ENCODE measurements around the gene KRTAP10-5.

KRTAP10-5 gene

DNA sequence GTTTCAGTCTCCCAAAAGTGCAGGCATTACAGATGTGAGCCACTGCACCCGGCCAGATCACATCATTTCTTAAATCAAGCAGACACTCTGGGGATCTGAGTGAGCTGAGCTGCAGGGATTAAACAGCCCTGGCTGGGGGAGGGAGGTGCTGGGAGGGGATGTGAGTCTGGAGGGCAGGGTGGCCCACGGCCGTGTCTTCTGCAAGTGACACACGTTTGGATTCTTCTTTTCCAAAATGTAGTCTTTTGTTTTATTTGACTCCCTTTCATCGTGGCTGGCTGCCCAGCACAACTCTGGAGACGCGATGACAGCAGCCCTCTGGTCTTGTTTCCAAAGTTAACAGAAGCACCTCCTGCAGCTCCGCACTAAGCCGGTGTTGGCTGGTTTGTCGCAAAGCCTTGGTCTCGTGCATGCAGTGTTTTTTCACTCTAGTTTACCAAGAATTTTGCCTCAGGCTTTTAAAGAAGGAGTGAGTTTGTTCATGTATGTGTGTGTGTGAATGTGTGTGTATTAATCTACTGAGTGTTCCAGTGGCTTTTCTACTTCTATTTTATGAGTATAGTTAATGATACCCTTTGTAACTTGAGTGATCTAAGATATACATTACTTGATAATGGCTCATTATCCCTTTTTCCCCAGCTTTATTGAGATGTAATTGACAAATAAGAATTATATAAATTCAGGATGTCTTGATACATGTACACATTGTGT lies 2.8 kb upstream of the KRTAP10-5 start (continued):
- TF ChIP-seq, protein P1, sequence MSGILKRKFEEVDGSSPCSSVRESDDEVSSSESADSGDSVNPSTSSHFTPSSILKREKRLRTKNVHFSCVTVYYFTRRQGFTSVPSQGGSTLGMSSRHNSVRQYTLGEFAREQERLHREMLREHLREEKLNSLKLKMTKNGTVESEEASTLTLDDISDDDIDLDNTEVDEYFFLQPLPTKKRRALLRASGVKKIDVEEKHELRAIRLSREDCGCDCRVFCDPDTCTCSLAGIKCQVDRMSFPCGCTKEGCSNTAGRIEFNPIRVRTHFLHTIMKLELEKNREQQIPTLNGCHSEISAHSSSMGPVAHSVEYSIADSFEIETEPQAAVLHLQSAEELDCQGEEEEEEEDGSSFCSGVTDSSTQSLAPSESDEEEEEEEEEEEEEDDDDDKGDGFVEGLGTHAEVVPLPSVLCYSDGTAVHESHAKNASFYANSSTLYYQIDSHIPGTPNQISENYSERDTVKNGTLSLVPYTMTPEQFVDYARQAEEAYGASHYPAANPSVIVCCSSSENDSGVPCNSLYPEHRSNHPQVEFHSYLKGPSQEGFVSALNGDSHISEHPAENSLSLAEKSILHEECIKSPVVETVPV (CRISPR knock-in tag; IDR thresholded peaks at IDR 0.05) = no peak
- TF ChIP-seq GLIS3 (CRISPR knock-in tag; IDR thresholded peaks at IDR 0.05) = no peak
- TF ChIP-seq ZNF8 (CRISPR knock-in tag; IDR thresholded peaks at IDR 0.05) = no peak

DNA sequence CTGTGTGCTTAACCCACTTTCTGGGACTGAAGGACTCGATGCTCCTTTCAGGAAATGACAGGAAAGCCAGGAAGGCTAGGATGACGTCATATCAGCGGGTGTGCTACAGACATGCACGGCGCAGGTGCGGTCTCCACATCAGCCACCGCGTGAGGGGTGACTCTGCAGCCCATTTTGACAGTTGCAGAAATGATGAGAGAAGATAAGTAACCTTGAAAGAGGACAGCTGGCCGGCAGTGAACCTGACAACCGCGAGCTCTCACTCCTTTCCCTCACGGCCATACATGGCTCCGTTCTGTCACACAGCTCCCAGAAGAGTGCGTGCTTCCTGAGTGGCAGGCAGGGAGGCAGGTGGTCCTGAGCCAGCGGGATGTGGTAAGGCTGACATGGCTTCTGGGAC lies 1.7 kb upstream of the KRTAP10-5 start:
- TF ChIP-seq PPARA (CRISPR knock-in tag; IDR thresholded peaks at IDR 0.05; ENCODE audit: borderline replicate concordance) (no peak), ZNF8 (CRISPR knock-in tag; IDR thresholded peaks at IDR 0.05) (no peak), GLIS3 (CRISPR knock-in tag; IDR thresholded peaks at IDR 0.05) (no peak), ZNF565 (CRISPR knock-in tag; conservative IDR thresholded peaks at IDR 0.05; ENCODE audit: low read depth) (no peak), ZNF70 (CRISPR knock-in tag; IDR thresholded peaks at IDR 0.05) (no peak), OSR1 (CRISPR knock-in tag; IDR thresholded peaks at IDR 0.05) (no peak), SNAI2 (CRISPR knock-in tag; IDR thresholded peaks at IDR 0.05) (no peak), CSDC2 (CRISPR knock-in tag; IDR thresholded peaks at IDR 0.05) (no peak), TOX (CRISPR knock-in tag; IDR thresholded peaks at IDR 0.05; ENCODE audit: borderline replicate concordance) (no peak), RARB (CRISPR knock-in tag; IDR thresholded peaks at IDR 0.05) (no peak), ISL1 (CRISPR knock-in tag; IDR thresholded peaks at IDR 0.05) (no peak), ESRRG (CRISPR knock-in tag; IDR thresholded peaks at IDR 0.05) (no peak), ZC3H10 (CRISPR knock-in tag; IDR thresholded peaks at IDR 0.05) (no peak)
- TF ChIP-seq, protein P2, sequence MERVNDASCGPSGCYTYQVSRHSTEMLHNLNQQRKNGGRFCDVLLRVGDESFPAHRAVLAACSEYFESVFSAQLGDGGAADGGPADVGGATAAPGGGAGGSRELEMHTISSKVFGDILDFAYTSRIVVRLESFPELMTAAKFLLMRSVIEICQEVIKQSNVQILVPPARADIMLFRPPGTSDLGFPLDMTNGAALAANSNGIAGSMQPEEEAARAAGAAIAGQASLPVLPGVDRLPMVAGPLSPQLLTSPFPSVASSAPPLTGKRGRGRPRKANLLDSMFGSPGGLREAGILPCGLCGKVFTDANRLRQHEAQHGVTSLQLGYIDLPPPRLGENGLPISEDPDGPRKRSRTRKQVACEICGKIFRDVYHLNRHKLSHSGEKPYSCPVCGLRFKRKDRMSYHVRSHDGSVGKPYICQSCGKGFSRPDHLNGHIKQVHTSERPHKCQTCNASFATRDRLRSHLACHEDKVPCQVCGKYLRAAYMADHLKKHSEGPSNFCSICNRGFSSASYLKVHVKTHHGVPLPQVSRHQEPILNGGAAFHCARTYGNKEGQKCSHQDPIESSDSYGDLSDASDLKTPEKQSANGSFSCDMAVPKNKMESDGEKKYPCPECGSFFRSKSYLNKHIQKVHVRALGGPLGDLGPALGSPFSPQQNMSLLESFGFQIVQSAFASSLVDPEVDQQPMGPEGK (CRISPR knock-in tag; IDR thresholded peaks at IDR 0.05; ENCODE audit: borderline replicate concordance) = no peak
- TF ChIP-seq, protein P3, sequence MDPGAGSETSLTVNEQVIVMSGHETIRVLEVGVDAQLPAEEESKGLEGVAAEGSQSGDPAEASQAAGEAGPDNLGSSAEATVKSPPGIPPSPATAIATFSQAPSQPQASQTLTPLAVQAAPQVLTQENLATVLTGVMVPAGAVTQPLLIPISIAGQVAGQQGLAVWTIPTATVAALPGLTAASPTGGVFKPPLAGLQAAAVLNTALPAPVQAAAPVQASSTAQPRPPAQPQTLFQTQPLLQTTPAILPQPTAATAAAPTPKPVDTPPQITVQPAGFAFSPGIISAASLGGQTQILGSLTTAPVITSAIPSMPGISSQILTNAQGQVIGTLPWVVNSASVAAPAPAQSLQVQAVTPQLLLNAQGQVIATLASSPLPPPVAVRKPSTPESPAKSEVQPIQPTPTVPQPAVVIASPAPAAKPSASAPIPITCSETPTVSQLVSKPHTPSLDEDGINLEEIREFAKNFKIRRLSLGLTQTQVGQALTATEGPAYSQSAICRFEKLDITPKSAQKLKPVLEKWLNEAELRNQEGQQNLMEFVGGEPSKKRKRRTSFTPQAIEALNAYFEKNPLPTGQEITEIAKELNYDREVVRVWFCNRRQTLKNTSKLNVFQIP (CRISPR knock-in tag; IDR thresholded peaks at IDR 0.05; ENCODE audit: borderline replicate concordance, low read depth) = no peak

DNA sequence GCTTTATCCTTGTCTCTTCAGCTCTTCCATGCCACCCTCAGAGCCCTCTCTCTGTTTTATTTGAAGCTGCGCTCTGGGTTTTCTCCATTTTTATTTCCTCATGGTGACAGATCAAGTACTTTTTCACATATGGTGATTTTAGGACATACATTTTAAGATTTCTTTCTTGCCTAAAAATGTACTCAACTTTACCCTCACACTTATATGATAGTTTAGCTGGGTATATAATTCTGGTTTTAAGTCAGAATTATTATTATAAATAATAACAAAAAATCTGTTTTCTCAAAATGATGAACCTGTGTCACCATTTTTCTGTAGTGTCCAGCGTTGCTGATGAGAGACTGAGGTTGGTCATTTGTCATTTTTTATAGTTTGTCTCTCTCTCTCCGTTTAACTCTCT lies 754 bp upstream of the KRTAP10-5 start:
- ATAC-seq = no peak
- TF ChIP-seq, protein P1 (CRISPR knock-in tag; IDR thresholded peaks at IDR 0.05) = no peak
- TF ChIP-seq ZNF8 (CRISPR knock-in tag; IDR thresholded peaks at IDR 0.05) (no peak), TCF4 (CRISPR knock-in tag; IDR thresholded peaks at IDR 0.05; ENCODE audit: borderline replicate concordance) (no peak), CSDC2 (CRISPR knock-in tag; IDR thresholded peaks at IDR 0.05) (no peak), ZC3H10 (CRISPR knock-in tag; IDR thresholded peaks at IDR 0.05) (no peak), RARB (CRISPR knock-in tag; IDR thresholded peaks at IDR 0.05) (no peak), ZFP30 (CRISPR knock-in tag; IDR thresholded peaks at IDR 0.05) (no peak), TOX (CRISPR knock-in tag; IDR thresholded peaks at IDR 0.05; ENCODE audit: borderline replicate concordance) (no peak), BACH2 (CRISPR knock-in tag; IDR thresholded peaks at IDR 0.05; ENCODE audit: borderline replicate concordance) (no peak), SNAI2 (CRISPR knock-in tag; IDR thresholded peaks at IDR 0.05) (no peak), ZNF565 (CRISPR knock-in tag; conservative IDR thresholded peaks at IDR 0.05; ENCODE audit: low read depth) (no peak), ISL1 (CRISPR knock-in tag; IDR thresholded peaks at IDR 0.05) (no peak), OSR1 (CRISPR knock-in tag; IDR thresholded peaks at IDR 0.05) (no peak), ZFP3 (CRISPR knock-in tag; IDR thresholded peaks at IDR 0.05) (no peak), ARNTL (CRISPR knock-in tag; IDR thresholded peaks at IDR 0.05; ENCODE audit: borderline replicate concordance, low read depth) (no peak), ESRRG (CRISPR knock-in tag; IDR thresholded peaks at IDR 0.05) (no peak)
- TF ChIP-seq, protein P3 (CRISPR knock-in tag; IDR thresholded peaks at IDR 0.05; ENCODE audit: borderline replicate concordance, low read depth) = no peak
- TF ChIP-seq, protein P4, sequence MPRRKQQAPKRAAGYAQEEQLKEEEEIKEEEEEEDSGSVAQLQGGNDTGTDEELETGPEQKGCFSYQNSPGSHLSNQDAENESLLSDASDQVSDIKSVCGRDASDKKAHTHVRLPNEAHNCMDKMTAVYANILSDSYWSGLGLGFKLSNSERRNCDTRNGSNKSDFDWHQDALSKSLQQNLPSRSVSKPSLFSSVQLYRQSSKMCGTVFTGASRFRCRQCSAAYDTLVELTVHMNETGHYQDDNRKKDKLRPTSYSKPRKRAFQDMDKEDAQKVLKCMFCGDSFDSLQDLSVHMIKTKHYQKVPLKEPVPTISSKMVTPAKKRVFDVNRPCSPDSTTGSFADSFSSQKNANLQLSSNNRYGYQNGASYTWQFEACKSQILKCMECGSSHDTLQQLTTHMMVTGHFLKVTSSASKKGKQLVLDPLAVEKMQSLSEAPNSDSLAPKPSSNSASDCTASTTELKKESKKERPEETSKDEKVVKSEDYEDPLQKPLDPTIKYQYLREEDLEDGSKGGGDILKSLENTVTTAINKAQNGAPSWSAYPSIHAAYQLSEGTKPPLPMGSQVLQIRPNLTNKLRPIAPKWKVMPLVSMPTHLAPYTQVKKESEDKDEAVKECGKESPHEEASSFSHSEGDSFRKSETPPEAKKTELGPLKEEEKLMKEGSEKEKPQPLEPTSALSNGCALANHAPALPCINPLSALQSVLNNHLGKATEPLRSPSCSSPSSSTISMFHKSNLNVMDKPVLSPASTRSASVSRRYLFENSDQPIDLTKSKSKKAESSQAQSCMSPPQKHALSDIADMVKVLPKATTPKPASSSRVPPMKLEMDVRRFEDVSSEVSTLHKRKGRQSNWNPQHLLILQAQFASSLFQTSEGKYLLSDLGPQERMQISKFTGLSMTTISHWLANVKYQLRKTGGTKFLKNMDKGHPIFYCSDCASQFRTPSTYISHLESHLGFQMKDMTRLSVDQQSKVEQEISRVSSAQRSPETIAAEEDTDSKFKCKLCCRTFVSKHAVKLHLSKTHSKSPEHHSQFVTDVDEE (CRISPR knock-in tag; IDR thresholded peaks at IDR 0.05) = no peak
- TF ChIP-seq, protein P2 (CRISPR knock-in tag; IDR thresholded peaks at IDR 0.05; ENCODE audit: borderline replicate concordance) = no peak

More for the DNA sequence above, 1.7 kb upstream of the KRTAP10-5 start:
- no peak for ATAC-seq
